Type B pancreatic cell (in vitro differentiated cells): ENCODE data around the gene JPH3. TPM values are rescaled to one million over a fixed set of nuclear protein-coding genes. Genes with fewer than 3 reads are reported as not detected.

ENCODE experiments used
- DNase-seq: peaks from one replicate; pipeline ENCODE4 v3.0.0; 2021; ENCODE audit warnings: mixed read lengths; ENCODE audit not compliant: unreplicated experiment; ENCODE audit errors: extremely low spot score
- H3K27ac Mint-ChIP-seq: 2 replicates; pipeline ENCODE4 v1.8.0; 2021; ENCODE audit warnings: mild to moderate bottlenecking, mixed read lengths
- H3K27me3 Mint-ChIP-seq: 2 replicates; pipeline ENCODE4 v1.8.0; 2021; ENCODE audit warnings: mixed read lengths
- H3K36me3 Mint-ChIP-seq: 2 replicates; pipeline ENCODE4 v1.8.0; 2021; ENCODE audit warnings: mixed read lengths
- H3K4me1 Mint-ChIP-seq: one replicate; pipeline ENCODE4 v1.8.0; 2021; ENCODE audit warnings: mixed read lengths; ENCODE audit not compliant: unreplicated experiment
- H3K4me3 Mint-ChIP-seq: 2 replicates; pipeline ENCODE4 v1.8.0; 2021; ENCODE audit warnings: mild to moderate bottlenecking, mixed read lengths
- H3K9me3 Mint-ChIP-seq: 2 replicates; pipeline ENCODE4 v1.8.0; 2021; ENCODE audit warnings: mixed read lengths
- total RNA-seq: library from RNA; stranded (reverse); gene quantifications from 2 replicates; pipeline ENCODE4 v1.2.1, GENCODE V29; 2021; ENCODE audit warnings: low replicate concordance
- TF ChIP-seq, protein P1 (sequence below): fragments of 200-600 bp; sonication (generic); conservative IDR thresholded peaks from 2 replicates; pipeline ENCODE4 v1.5.0; 2021; ENCODE audit warnings: antibody characterized with exemption, mild to moderate bottlenecking

The JPH3 gene
- total RNA-seq, 1 donor from 2014 or later, result 7.2 TPM

DNA sequence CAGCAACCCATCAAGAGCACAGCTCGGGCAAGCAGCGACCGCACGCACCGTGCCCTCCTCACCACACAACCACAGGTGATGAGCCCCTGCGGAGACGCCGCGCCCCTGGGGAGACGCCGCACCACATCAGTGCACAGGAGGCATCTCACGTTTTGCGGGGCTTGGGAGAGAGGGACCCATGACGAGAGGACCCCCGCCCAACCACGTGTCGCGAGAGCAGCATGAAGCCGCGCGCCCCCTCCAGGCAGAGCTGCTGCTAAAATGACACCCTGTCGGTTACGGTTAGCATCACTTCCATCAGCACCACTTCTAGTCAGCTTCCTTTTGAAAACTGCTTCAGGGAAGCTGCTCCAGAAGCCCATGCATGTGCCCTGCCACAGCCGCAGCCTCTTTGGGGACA is 118.1 kb downstream of the JPH3 start:
- TF ChIP-seq, protein P1, sequence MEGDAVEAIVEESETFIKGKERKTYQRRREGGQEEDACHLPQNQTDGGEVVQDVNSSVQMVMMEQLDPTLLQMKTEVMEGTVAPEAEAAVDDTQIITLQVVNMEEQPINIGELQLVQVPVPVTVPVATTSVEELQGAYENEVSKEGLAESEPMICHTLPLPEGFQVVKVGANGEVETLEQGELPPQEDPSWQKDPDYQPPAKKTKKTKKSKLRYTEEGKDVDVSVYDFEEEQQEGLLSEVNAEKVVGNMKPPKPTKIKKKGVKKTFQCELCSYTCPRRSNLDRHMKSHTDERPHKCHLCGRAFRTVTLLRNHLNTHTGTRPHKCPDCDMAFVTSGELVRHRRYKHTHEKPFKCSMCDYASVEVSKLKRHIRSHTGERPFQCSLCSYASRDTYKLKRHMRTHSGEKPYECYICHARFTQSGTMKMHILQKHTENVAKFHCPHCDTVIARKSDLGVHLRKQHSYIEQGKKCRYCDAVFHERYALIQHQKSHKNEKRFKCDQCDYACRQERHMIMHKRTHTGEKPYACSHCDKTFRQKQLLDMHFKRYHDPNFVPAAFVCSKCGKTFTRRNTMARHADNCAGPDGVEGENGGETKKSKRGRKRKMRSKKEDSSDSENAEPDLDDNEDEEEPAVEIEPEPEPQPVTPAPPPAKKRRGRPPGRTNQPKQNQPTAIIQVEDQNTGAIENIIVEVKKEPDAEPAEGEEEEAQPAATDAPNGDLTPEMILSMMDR, result no peak
- no peak overlapping the region for H3K27ac Mint-ChIP-seq
- no peaks in the 10 kb centered on the region for H3K9me3 Mint-ChIP-seq
- H3K27me3 Mint-ChIP-seq, result no peaks in the 10 kb centered on the region
- DNase-seq, result no peak
- H3K4me1 Mint-ChIP-seq, result peaks cover 23% of the 10 kb centered on the region
- H3K36me3 Mint-ChIP-seq, result peaks cover 34% of the 10 kb centered on the region
- no peak overlapping the region for H3K4me3 Mint-ChIP-seq

DNA sequence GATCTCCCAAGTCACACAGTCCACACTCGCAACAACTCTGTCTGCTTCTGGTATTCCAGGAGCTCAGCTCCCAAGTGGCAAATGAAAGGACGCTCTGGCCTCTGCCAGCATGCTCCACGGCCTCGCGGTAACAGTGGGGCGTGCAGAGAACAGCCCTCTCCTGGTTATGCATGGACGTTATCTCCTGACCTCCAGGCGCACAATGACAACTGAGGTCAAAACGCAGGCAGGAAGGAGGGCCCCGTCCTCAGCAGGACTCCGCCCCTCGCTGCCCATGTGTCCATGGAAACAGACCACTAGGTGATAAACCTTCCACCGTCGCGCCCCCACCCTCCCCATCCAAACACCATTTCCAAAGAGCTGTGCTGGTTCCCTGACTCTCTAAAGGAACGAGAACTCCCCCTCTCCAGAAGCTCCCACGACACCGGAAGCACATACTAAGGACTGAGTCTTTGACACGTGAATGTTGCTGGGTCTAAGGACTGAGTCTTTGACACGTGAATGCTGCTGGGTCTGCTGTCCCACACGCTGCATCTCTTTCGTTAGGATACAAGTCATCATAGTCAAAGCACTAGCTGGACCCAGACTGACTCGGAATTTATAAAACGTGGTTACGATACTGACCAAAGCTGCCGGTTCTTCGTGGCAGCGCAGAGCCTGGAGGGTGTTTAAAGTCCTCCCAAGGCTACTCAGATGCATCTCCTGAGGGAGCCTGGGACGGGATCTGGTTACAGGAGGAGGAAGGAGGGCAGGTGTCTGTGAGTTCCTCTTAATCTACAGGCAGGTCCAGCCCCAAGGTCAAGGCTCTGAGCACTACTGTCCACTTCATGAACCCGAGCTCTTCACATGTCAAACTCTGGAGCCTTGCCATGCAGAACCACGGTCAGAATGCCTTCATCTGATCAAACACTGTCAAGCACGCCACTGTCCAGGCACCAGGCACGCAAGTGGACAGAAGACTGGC is 119.6 kb downstream of the JPH3 start:
- Mint-ChIP-seq H3K36me3 (peaks cover 41% of the 10 kb centered on the region), H3K4me3 (no peak overlapping the region)

DNA sequence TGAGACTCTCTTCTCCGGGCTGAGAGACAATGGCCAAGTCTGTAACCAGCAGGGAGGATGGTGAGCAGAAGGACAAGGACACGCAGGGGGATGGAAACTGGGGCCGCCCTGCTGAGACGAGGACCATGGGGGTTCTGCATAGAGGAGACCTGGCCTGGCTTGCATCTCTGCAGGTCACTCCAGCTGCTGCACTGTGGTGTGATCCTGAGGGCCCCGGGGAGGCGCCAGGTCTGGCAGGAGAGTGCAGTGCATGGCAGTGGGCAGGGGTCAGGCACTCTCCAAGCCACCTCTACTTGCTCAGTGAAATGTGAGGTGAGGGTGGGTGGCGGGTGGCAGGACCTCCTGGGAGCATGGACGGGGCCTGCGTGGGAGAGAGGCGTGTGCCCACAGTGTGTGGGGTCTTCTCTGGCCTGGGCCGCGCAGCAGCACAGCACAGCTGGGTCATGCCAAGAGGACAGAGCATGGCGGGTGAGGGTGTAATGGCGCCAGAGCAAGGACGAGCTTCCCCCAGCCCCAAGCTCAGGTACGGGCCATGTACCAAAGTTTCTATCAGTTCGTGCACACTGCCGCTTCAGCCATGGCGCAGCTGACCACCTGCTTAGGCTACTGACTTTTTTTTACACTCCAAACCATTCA is 120.4 kb downstream of the JPH3 start:
- TF ChIP-seq, protein P1, result no peak
- H3K36me3 Mint-ChIP-seq, result peaks cover 42% of the 10 kb centered on the region
- H3K27ac Mint-ChIP-seq, result no peak overlapping the region
- H3K9me3 Mint-ChIP-seq, result no peaks in the 10 kb centered on the region
- H3K4me3 Mint-ChIP-seq, result no peak overlapping the region
- H3K4me1 Mint-ChIP-seq, result peaks cover 28% of the 10 kb centered on the region
- DNase-seq, result no peak
- H3K27me3 Mint-ChIP-seq, result no peaks in the 10 kb centered on the region

More for the DNA sequence above, 119.6 kb downstream of the JPH3 start:
- TF ChIP-seq, protein P1, result no peak
- H3K9me3 Mint-ChIP-seq, result no peaks in the 10 kb centered on the region
- peaks cover 26% of the 10 kb centered on the region for H3K4me1 Mint-ChIP-seq
- DNase-seq, result no peak
- H3K27ac Mint-ChIP-seq, result no peak overlapping the region
- H3K27me3 Mint-ChIP-seq, result no peaks in the 10 kb centered on the region

GRCh38 chr16:87723226-87723623 is 120.9 kb downstream of the JPH3 start:
- Mint-ChIP-seq H3K4me3 (no peak overlapping the region), H3K36me3 (peaks cover 41% of the 10 kb centered on the region), H3K27ac (no peak overlapping the region), H3K27me3 (no peaks in the 10 kb centered on the region), H3K9me3 (no peaks in the 10 kb centered on the region), H3K4me1 (peaks cover 28% of the 10 kb centered on the region)
- TF ChIP-seq, protein P1, result no peak
- DNase-seq, result no peak

DNA sequence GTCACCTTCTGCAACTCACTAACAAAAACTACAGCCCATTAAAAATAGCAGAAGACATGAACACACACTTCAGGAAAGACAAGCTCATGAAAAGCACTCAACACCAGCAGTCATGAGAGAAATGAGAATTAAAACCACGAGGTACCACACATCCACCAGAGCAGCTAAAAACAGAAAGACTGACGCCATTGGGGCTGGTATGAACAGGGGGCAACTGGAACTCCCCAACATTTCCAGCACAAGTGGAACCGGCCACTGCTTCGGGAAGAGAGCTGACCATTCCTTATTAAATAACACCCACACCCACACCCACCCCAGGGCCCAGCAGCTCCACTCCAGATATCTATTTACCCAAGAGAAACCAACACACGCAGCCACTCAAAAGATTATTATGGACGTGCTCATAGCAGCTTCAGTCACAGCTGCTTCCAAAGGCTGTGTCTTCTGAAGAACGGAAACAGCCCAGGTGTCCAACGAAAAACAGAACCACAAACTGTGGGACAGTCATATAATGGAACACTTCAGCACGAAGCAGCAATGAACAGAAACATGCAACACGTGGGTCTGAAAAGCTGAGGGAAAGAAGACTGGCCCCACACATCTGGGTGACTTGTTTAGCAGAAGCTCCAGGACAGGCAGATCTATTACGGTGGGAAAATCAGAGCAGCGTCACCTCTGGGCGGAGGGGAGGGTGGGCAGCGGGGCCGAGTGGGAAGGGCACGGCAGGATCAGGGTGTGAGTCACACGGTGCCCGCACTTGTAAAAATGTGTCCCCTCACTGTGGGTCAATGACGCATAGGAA is 122.4 kb downstream of the JPH3 start:
- Mint-ChIP-seq H3K36me3 (peaks cover 33% of the 10 kb centered on the region), H3K9me3 (no peaks in the 10 kb centered on the region), H3K27me3 (no peaks in the 10 kb centered on the region), H3K4me1 (peaks cover 28% of the 10 kb centered on the region), H3K27ac (peak overlapping the region; percentile 12), H3K4me3 (peak overlapping the region; percentile 7)
- DNase-seq, result no peak
- TF ChIP-seq, protein P1, result no peak
